ENCODE data around the gene TM6SF1. TPM values are rescaled to one million over a fixed set of nuclear protein-coding genes. Genes with fewer than 3 reads are reported as not detected.

The TM6SF1 gene
- total RNA-seq, 2 experiments from 2014 or later, result not detected

DNA sequence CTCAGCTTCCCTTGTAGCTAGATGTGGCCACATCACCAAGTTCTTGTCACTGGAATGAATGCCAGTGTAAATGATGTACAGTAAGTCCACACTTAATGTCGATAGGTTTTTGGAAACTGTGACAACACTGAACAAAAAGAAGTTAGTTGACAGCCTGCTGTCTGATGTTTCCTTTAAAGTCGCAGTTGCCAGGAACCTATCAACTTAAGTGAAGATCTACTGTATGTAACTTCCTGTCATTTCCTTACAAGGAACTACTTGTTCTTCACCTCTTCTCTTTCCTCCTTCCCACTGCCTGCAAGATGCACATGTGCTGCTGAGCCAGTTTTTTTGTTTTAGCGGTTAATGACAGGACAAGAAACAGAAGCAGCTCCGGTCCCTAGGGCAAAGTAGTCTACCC is 55.6 kb downstream of the TM6SF1 start:
- Histone ChIP-seq H3K27ac (ENCODE audit: low read depth in 1 of 2, low read length in 2 of 2) (no peak overlapping the region), H3K9me3 (ENCODE audit: control insufficient read depth in 1 of 2, insufficient read depth in 1 of 2, low read length in 2 of 2) (peaks cover 6 to 12% of the 10 kb centered on the region in 2 experiments), H3K36me3 (ENCODE audit: insufficient read depth, low read length) (no peaks in the 10 kb centered on the region), H3K4me1 (ENCODE audit: insufficient read depth, low read length) (no peaks in the 10 kb centered on the region), H3K4me3 (ENCODE audit: low read length) (no peak overlapping the region), H3K27me3 (ENCODE audit: control insufficient read depth in 1 of 2, insufficient read depth in 2 of 2, low read length in 2 of 2) (peaks cover 6 to 13% of the 10 kb centered on the region in 2 experiments)
- ChIA-PET POLR2A (no interaction called here), CTCF (no interaction called here)
- Mint-ChIP-seq H3K4me3 (no peak overlapping the region), H3K4me1 (ENCODE audit: low read depth) (peaks cover 16% of the 10 kb centered on the region), H3K36me3 (ENCODE audit: low read depth) (no peaks in the 10 kb centered on the region), H3K9me3 (peaks cover 7% of the 10 kb centered on the region), H3K27ac (peak overlapping the region; percentile 25), H3K27me3 (peaks cover 11% of the 10 kb centered on the region)
- DNase-seq (peak in 1 of 14 experiments; percentile 12), ATAC-seq (ENCODE audit: poor library complexity) (peak; percentile 39)
- TF ChIP-seq, protein P1, sequence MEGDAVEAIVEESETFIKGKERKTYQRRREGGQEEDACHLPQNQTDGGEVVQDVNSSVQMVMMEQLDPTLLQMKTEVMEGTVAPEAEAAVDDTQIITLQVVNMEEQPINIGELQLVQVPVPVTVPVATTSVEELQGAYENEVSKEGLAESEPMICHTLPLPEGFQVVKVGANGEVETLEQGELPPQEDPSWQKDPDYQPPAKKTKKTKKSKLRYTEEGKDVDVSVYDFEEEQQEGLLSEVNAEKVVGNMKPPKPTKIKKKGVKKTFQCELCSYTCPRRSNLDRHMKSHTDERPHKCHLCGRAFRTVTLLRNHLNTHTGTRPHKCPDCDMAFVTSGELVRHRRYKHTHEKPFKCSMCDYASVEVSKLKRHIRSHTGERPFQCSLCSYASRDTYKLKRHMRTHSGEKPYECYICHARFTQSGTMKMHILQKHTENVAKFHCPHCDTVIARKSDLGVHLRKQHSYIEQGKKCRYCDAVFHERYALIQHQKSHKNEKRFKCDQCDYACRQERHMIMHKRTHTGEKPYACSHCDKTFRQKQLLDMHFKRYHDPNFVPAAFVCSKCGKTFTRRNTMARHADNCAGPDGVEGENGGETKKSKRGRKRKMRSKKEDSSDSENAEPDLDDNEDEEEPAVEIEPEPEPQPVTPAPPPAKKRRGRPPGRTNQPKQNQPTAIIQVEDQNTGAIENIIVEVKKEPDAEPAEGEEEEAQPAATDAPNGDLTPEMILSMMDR (IDR thresholded peaks at IDR 0.05), result no peak
- intact Hi-C loops (cut with DNase I, micrococcal nuclease), result no loop called here

DNA sequence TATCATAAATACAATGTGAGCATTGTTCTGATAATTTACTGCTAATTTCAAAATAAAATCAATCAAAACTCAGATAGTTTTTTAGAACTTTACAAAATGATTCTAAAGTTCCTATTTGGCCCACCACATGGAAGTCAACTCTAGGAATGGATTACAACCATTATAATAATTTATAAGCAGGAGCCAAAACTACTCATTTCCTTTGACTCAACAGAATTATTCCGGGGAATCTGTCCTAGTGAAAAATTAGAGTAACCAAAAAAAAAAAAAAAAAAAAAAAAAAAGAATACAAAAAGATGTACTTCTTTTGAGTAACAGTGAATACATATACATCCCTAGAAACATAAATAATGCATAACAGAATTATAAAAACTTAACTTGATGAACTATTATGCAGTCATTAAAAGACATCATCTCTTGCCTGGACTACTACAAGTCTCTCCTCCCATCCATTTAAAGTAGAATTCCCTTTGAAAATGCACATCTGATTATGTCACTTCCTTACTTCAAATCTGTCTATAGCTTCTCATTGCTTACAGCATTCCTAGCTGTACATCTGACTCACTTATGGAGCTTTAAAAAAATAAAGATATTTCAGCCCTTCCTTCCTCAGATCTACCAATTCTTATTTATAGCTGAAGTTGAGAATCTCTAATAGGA is 56.8 kb downstream of the TM6SF1 start:
- POLR2A ChIA-PET, result no interaction called here
- no peak overlapping the region for H3K27ac Mint-ChIP-seq
- CTCF ChIA-PET, result no interaction called here
- peaks cover 7% of the 10 kb centered on the region for H3K9me3 Mint-ChIP-seq
- DNase-seq, result no peak
- ATAC-seq (ENCODE audit: poor library complexity), result no peak
- Histone ChIP-seq H3K9me3 (ENCODE audit: control insufficient read depth in 1 of 2, insufficient read depth in 1 of 2, low read length in 2 of 2) (peaks cover 6 to 12% of the 10 kb centered on the region in 2 experiments), H3K36me3 (ENCODE audit: insufficient read depth, low read length) (no peaks in the 10 kb centered on the region), H3K4me1 (ENCODE audit: insufficient read depth, low read length) (no peaks in the 10 kb centered on the region), H3K4me3 (ENCODE audit: low read length) (no peak overlapping the region), H3K27ac (ENCODE audit: low read depth in 1 of 2, low read length in 2 of 2) (no peak overlapping the region), H3K27me3 (ENCODE audit: control insufficient read depth in 1 of 2, insufficient read depth in 2 of 2, low read length in 2 of 2) (peaks cover 6 to 13% of the 10 kb centered on the region in 2 experiments)
- intact Hi-C loops (cut with DNase I, micrococcal nuclease), result no loop called here
- H3K36me3 Mint-ChIP-seq (ENCODE audit: low read depth), result no peaks in the 10 kb centered on the region
- TF ChIP-seq, protein P1 (IDR thresholded peaks at IDR 0.05), result no peak
- H3K27me3 Mint-ChIP-seq, result peaks cover 11% of the 10 kb centered on the region
- H3K4me3 Mint-ChIP-seq, result no peak overlapping the region
- H3K4me1 Mint-ChIP-seq (ENCODE audit: low read depth), result peaks cover 16% of the 10 kb centered on the region

DNA sequence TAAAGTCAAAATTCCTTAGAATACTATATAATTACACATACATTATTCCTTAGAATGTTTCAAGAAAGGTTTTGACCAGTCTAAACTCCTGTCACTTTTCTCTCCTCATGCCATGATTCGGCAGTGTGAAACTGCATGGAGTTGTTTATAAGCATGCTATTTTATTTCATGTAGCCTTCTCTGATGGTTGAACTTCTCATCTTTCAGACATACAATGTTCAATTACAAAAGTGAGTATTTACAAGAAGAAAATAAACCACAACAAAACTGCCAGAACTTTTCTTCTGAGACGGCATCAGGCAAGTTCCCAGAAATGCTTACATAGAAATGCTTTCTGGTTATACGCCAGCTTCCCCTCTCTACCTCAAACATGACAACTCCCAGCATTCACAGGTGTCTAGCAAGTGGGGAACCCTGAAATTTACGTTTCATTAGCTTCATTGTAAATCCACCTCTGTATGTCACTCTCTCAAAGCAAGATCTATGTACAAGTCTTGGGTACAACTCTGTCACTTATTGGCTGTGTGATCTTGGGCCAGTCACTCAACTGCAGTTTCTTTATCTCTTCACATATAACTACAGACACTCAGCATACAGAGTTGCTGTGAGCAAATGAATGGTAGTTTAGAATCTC is 57.4 kb downstream of the TM6SF1 start:
- Mint-ChIP-seq H3K4me3 (no peak overlapping the region), H3K9me3 (peaks cover 7% of the 10 kb centered on the region), H3K27ac (no peak overlapping the region), H3K36me3 (ENCODE audit: low read depth) (no peaks in the 10 kb centered on the region), H3K4me1 (ENCODE audit: low read depth) (peaks cover 16% of the 10 kb centered on the region), H3K27me3 (peaks cover 7% of the 10 kb centered on the region)
- ATAC-seq (ENCODE audit: poor library complexity) (peak; percentile 37), DNase-seq (peak in 3 of 14 experiments; percentile 3 to 17 (median 13))
- Histone ChIP-seq H3K27me3 (ENCODE audit: control insufficient read depth in 1 of 2, insufficient read depth in 2 of 2, low read length in 2 of 2) (peaks cover 6 to 13% of the 10 kb centered on the region in 2 experiments), H3K4me3 (ENCODE audit: low read length) (no peak overlapping the region), H3K27ac (ENCODE audit: low read depth in 1 of 2, low read length in 2 of 2) (no peak overlapping the region), H3K4me1 (ENCODE audit: insufficient read depth, low read length) (no peaks in the 10 kb centered on the region), H3K36me3 (ENCODE audit: insufficient read depth, low read length) (no peaks in the 10 kb centered on the region), H3K9me3 (ENCODE audit: control insufficient read depth in 1 of 2, insufficient read depth in 1 of 2, low read length in 2 of 2) (peaks cover 6 to 12% of the 10 kb centered on the region in 2 experiments)
- TF ChIP-seq, protein P1 (IDR thresholded peaks at IDR 0.05), result no peak
- CTCF ChIA-PET, result no interaction called here
- intact Hi-C loops (cut with DNase I, micrococcal nuclease), result no loop called here
- POLR2A ChIA-PET, result no interaction called here

Measured in CD4-positive, alpha-beta T cell (primary cell).